Measurements from ENCODE around the gene SYPL1. TPM values are rescaled to one million over a fixed set of nuclear protein-coding genes. Genes with fewer than 3 reads are reported as not detected.
A peak's percentile ranks its signal among the peaks of the same experiment; 100 is the strongest.

SYPL1 gene
- total RNA-seq, 2 donors from 2014 or later, result 87.9 to 132 TPM

DNA sequence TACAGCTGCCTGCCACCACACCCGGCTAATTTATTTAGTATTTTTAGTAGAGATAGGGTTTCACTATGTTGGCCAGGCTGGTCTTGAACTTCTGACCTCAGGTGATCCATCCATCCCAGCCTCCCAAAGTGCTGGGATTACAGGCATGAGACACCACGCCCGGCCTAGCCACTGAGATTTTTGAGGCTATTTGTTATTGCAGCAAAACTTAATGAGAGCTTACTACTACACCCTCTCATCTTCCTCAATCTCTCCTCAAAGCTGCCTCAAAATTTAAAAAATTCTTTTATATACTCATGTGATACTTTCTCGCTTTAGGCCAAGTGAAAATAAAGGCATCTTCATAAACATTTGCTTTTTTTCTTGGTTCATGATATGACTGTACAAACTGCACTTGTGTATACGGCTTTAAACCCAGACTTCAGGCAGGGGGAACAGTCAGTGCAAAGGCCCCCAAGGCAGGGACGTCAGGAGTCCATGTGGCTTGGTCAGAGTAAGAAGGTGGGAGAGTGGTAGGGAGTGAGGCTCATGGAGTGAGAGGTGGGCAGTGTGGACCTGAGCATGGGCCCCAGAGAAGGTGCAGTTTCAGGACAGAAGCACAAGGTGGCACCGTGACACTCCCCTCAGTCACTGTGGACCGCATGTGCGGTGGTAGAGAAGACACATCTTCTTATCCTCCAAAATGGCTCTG, 55.5 kb downstream of the SYPL1 start:
- TF ChIP-seq POLR2AphosphoS5 (IDR thresholded peaks at IDR 0.05) (peak; percentile 45), POLR2A (IDR thresholded peaks at IDR 0.05) (no peak)
- TF ChIP-seq, protein P1, sequence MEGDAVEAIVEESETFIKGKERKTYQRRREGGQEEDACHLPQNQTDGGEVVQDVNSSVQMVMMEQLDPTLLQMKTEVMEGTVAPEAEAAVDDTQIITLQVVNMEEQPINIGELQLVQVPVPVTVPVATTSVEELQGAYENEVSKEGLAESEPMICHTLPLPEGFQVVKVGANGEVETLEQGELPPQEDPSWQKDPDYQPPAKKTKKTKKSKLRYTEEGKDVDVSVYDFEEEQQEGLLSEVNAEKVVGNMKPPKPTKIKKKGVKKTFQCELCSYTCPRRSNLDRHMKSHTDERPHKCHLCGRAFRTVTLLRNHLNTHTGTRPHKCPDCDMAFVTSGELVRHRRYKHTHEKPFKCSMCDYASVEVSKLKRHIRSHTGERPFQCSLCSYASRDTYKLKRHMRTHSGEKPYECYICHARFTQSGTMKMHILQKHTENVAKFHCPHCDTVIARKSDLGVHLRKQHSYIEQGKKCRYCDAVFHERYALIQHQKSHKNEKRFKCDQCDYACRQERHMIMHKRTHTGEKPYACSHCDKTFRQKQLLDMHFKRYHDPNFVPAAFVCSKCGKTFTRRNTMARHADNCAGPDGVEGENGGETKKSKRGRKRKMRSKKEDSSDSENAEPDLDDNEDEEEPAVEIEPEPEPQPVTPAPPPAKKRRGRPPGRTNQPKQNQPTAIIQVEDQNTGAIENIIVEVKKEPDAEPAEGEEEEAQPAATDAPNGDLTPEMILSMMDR (IDR thresholded peaks at IDR 0.05), result peak; percentile 60 to 94 (median 86)
- H3K27ac ChIP-seq, result no peak overlapping the region
- H3K4me1 ChIP-seq (replicated peaks), result peaks cover 11% of the 10 kb centered on the region
- H3K36me3 ChIP-seq, result no peaks in the 10 kb centered on the region
- H3K9me3 ChIP-seq, result no peaks in the 10 kb centered on the region
- 47% methylated on average over 9 of the region's 9 CpGs for WGBS
- H3K4me3 ChIP-seq, result no peak overlapping the region
- intact Hi-C loops (cut with DNase I), result loop anchor here (2.0 kb wide), 1 partner anchor 96 kb away; no protein-coding TSS in a partner anchor
- peak; percentile 76 for DNase-seq (ENCODE audit: low spot score)
- no peaks in the 10 kb centered on the region for H3K27me3 ChIP-seq (replicated peaks; ENCODE audit: insufficient read depth)

DNA sequence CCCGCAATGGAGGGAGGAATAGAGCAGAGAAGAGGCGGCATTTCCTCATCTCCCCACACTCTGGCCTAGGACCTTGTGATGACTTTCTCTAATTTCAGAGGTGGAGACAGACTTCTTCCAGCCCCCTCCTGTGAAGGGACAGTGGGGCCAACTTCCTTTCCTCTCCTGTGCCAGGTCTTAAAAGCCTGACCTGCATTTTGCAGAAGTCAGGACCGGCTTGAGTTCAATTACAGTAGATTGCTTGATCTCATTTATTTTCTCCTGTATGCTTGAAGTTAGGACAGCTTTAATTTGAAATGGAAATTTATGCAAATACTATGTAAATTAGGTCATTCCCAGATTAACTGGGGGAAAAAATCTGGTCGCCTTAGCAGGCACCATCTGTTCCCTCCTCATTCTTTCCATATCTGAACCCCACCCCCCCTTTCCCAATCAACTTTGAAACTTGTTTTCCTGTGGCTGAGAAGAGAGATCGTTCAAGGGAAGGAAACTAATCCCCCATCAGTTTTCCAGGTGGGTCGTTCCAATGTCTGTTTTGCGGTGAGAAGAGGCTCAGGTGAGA, 57.1 kb downstream of the SYPL1 start:
- TF ChIP-seq, protein P1 (IDR thresholded peaks at IDR 0.05), result no peak
- TF ChIP-seq POLR2A (IDR thresholded peaks at IDR 0.05) (no peak), POLR2AphosphoS5 (IDR thresholded peaks at IDR 0.05) (no peak)
- no peaks in the 10 kb centered on the region for H3K36me3 ChIP-seq
- no peaks in the 10 kb centered on the region for H3K9me3 ChIP-seq
- 90% methylated on average over 7 of the region's 7 CpGs for WGBS
- no peak overlapping the region for H3K4me3 ChIP-seq
- intact Hi-C loops (cut with DNase I), result no loop called here
- H3K4me1 ChIP-seq (replicated peaks), result peaks cover 11% of the 10 kb centered on the region
- no peak for DNase-seq (ENCODE audit: low spot score)
- H3K27ac ChIP-seq, result no peak overlapping the region
- no peaks in the 10 kb centered on the region for H3K27me3 ChIP-seq (replicated peaks; ENCODE audit: insufficient read depth)

DNA sequence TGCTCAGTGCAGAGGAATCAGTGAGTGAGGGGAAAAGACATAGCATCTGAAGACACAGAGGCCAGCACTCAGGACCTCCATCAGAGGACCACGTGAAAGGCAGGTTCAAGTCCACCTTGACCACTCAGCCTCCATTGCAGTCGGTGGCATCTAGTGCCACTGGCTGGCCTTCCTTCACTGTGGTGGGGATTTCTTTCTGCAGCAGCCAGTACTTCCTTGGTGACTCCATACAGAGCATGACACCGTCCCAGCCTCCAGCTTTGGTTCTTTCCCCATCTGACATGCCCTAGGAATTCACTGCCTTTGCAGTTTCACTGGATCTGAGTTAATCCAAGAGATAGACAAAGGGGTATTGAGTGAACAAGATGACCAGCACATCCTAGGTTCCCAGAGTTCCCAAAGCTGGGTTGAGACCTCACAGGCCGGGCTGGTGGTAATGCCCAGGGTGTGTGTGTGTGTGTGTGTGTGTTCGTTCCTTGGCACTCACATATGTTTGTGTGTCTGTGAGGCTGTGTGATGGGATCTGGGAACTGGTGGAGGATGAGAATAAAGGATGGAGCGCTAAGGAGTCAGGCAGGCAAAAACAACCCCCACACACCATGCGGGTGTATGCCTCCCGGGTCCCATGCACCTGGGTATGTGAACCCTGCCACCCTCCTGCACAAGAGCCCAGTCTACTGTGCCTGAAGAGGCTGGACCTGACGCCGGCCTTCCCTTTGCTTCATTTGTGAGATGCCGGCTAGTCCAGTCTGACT, 57.8 kb downstream of the SYPL1 start:
- DNase-seq (ENCODE audit: low spot score), result no peak
- intact Hi-C loops (cut with DNase I), result no loop called here
- WGBS, result 93% methylated on average over 11 of the region's 11 CpGs

DNA sequence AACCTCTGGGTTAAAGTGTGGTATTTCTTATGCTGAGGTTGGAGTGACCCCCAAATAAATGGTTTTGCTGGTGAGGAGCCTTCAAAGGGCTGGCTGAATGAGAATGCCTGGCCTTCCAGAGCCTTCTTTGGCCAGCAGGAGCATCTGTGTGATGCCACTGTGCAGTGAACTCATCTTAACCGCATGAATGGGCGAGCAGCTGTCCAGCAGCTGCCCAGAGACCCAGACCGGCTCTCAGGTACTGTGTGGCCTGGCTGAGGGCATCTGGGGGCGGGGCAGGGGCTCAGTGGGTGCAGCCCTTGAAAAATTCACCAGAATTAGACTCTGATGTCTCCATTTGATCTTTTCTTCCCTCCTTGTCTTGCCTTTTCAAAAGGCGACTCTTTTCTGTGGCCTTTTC, 59.0 kb downstream of the SYPL1 start:
- no peak overlapping the region for H3K4me3 ChIP-seq
- H3K36me3 ChIP-seq, result no peaks in the 10 kb centered on the region
- peaks cover 3% of the 10 kb centered on the region for H3K4me1 ChIP-seq (replicated peaks)
- no peaks in the 10 kb centered on the region for H3K9me3 ChIP-seq
- WGBS, result 92% methylated on average over 5 of the region's 5 CpGs
- H3K27ac ChIP-seq, result no peak overlapping the region
- H3K27me3 ChIP-seq (replicated peaks; ENCODE audit: insufficient read depth), result no peaks in the 10 kb centered on the region
- intact Hi-C loops (cut with DNase I), result no loop called here
- no peak for DNase-seq (ENCODE audit: low spot score)
- no peak for TF ChIP-seq POLR2A (IDR thresholded peaks at IDR 0.05)
- TF ChIP-seq POLR2AphosphoS5 (IDR thresholded peaks at IDR 0.05), result no peak
- TF ChIP-seq, protein P1 (IDR thresholded peaks at IDR 0.05), result no peak

More for the DNA sequence above, 57.8 kb downstream of the SYPL1 start:
- Histone ChIP-seq H3K4me1 (replicated peaks) (peaks cover 11% of the 10 kb centered on the region), H3K27me3 (replicated peaks; ENCODE audit: insufficient read depth) (no peaks in the 10 kb centered on the region), H3K27ac (no peak overlapping the region), H3K4me3 (no peak overlapping the region), H3K9me3 (no peaks in the 10 kb centered on the region), H3K36me3 (no peaks in the 10 kb centered on the region)
- TF ChIP-seq, protein P1 (IDR thresholded peaks at IDR 0.05), result no peak
- TF ChIP-seq POLR2AphosphoS5 (IDR thresholded peaks at IDR 0.05) (no peak), POLR2A (IDR thresholded peaks at IDR 0.05) (no peak)

Data from prostate gland (tissue), 2 donors.